ENCODE data around the gene MOSMO. TPM values are rescaled to one million over a fixed set of nuclear protein-coding genes. Genes with fewer than 3 reads are reported as not detected.
"Not testable (repeated sequence)": the region's sequence is repeated elsewhere in the genome, so short reads cannot be mapped to it uniquely, and the experiment has no call there.

The MOSMO gene
- total RNA-seq, 1 experiment from 2014 or later: 10.9 TPM

DNA sequence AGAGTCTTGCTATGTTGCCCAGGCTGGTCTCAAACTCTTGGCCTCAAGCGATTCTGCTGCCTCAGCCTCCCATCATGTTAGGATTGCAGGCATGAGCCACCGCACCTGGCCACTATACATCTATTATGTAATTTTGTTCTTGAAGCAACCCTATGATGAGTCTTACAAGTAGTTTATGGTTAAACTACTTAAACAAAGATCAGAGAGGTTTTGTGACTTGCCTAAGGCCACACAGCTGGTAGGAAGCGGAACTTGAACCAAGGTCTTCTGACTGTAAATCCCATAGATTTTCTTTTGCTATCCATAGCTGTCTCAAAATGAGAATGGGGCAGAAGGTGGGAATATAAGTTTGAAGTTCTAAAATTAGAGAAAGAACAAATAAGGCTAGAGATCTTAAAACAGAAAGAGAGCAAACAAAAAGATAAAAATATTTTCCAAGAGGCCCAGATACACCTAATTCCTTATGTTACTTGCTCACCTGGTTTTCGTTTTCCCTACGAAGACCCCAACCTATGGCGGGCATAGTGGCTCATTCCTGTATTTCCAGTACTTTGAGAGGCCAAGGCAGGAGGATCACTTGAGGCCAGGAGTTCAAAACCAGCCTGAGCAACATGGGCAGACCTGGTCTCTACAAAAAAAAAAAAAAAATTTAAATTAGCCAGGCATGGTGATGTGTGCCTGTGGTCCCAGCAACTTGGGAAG, 116.8 kb downstream of the MOSMO start:
- BruUV-seq (replicated peaks): no TSS peak
- peaks cover 6% of the 10 kb centered on the region for H3K9me3 Mint-ChIP-seq (ENCODE audit: unreplicated experiment)
- no peaks in the 10 kb centered on the region for H3K4me1 Mint-ChIP-seq (ENCODE audit: low read depth, unreplicated experiment)
- Histone ChIP-seq H3K9me3 (no peaks in the 10 kb centered on the region), H3K27me3 (replicated peaks; ENCODE audit: control insufficient read depth, insufficient read depth, low read length) (no peaks in the 10 kb centered on the region), H3K36me3 (ENCODE audit: control insufficient read depth, insufficient read depth, low read length) (no peaks in the 10 kb centered on the region), H3K4me1 (no peaks in the 10 kb centered on the region), H3K4me3 (ENCODE audit: low read depth, low read length) (no peak overlapping the region)
- no peak for DNase-seq
- no peak for TF ChIP-seq CTCF (IDR thresholded peaks at IDR 0.05; ENCODE audit: insufficient read depth in 1 of 2, low read depth in 1 of 2, low read length in 1 of 2, severe bottlenecking in 1 of 2, unreplicated experiment in 1 of 2)
- no peaks in the 10 kb centered on the region for H3K36me3 Mint-ChIP-seq (ENCODE audit: insufficient read depth, unreplicated experiment)
- H3K4me3 Mint-ChIP-seq (ENCODE audit: unreplicated experiment): no peak overlapping the region
- no peak overlapping the region for H3K27ac Mint-ChIP-seq (ENCODE audit: unreplicated experiment)
- CTCF ChIA-PET: no interaction called here
- intact Hi-C loops (cut with micrococcal nuclease; ENCODE audit: unreplicated experiment): loop anchor here (5.0 kb wide), 1 partner anchor 63 kb away; no protein-coding TSS in a partner anchor
- POLR2A ChIA-PET: no interaction called here
- H3K27me3 Mint-ChIP-seq (ENCODE audit: insufficient read depth, unreplicated experiment): peaks cover 14% of the 10 kb centered on the region

DNA sequence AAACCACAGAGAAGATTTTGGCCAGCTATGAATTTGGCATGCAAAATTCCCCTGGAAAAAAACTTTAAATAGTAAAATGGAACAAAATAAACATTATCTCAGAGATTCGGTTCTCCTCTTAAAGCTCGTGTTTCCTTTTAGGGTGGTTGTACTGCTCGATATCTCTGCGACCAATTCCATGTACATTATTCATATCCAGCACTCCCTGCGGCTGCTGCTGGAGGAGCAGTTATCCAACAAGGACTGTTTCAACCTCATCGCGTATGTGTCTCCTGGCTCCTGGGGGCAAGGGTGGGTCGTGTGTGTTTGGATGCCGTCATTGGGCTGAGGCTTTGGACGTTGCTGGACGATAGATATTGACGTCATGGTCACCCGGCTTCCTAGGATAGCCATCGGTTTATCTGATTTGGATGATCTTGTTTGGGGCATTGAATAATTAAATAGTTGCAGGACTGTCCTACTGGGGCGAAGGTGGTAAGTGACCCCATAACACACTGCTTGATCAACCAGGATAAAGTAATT, 118.2 kb downstream of the MOSMO start:
- H3K4me3 ChIP-seq (ENCODE audit: low read depth, low read length): no peak overlapping the region
- no peaks in the 10 kb centered on the region for H3K4me1 ChIP-seq
- no peaks in the 10 kb centered on the region for H3K4me1 Mint-ChIP-seq (ENCODE audit: low read depth, unreplicated experiment)
- no peak overlapping the region for H3K4me3 Mint-ChIP-seq (ENCODE audit: unreplicated experiment)
- intact Hi-C loops (cut with micrococcal nuclease; ENCODE audit: unreplicated experiment): no loop called here
- no peak overlapping the region for H3K27ac Mint-ChIP-seq (ENCODE audit: unreplicated experiment)
- ChIA-PET CTCF (interaction anchor here (0.6 kb wide), 1 partner anchor 306 kb away, joined by 5 read pairs; no protein-coding TSS in a partner anchor), POLR2A (no interaction called here)
- no peak for DNase-seq
- H3K36me3 Mint-ChIP-seq (ENCODE audit: insufficient read depth, unreplicated experiment): no peaks in the 10 kb centered on the region
- H3K27me3 ChIP-seq (replicated peaks; ENCODE audit: control insufficient read depth, insufficient read depth, low read length): no peaks in the 10 kb centered on the region
- H3K9me3 ChIP-seq: no peaks in the 10 kb centered on the region
- H3K27me3 Mint-ChIP-seq (ENCODE audit: insufficient read depth, unreplicated experiment): peaks cover 12% of the 10 kb centered on the region
- peaks cover 6% of the 10 kb centered on the region for H3K9me3 Mint-ChIP-seq (ENCODE audit: unreplicated experiment)
- BruUV-seq (replicated peaks): no TSS peak
- TF ChIP-seq CTCF (IDR thresholded peaks at IDR 0.05; ENCODE audit: insufficient read depth in 1 of 2, low read depth in 1 of 2, low read length in 1 of 2, severe bottlenecking in 1 of 2, unreplicated experiment in 1 of 2): no peak
- no peaks in the 10 kb centered on the region for H3K36me3 ChIP-seq (ENCODE audit: control insufficient read depth, insufficient read depth, low read length)

DNA sequence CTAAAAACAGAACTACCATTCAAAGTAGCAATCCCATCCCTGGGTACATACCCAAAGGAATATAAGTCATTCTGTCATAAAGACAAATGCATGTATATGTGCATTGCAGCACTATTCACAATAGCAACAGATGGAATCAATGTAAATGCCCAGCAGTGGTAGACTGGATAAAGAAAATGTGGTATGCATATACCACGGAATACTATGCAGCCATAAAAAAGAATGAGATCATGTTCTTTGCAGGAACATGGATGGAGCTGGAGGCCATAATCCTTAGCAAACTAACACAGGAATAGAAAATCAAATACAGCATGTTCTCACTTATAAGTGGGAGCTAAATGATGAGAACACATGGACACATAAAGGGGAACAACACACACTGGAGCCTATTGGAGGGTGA, 120.6 kb downstream of the MOSMO start:
- H3K27ac Mint-ChIP-seq (ENCODE audit: unreplicated experiment); H3K4me3 Mint-ChIP-seq (ENCODE audit: unreplicated experiment); H3K27me3 ChIP-seq (replicated peaks; ENCODE audit: control insufficient read depth, insufficient read depth, low read length); intact Hi-C loops (cut with micrococcal nuclease; ENCODE audit: unreplicated experiment); BruUV-seq (replicated peaks); H3K36me3 ChIP-seq (ENCODE audit: control insufficient read depth, insufficient read depth, low read length); CTCF ChIA-PET; POLR2A ChIA-PET; DNase-seq; H3K9me3 Mint-ChIP-seq (ENCODE audit: unreplicated experiment); H3K4me1 Mint-ChIP-seq (ENCODE audit: low read depth, unreplicated experiment); H3K4me3 ChIP-seq (ENCODE audit: low read depth, low read length); H3K27me3 Mint-ChIP-seq (ENCODE audit: insufficient read depth, unreplicated experiment); H3K4me1 ChIP-seq; H3K9me3 ChIP-seq; H3K36me3 Mint-ChIP-seq (ENCODE audit: insufficient read depth, unreplicated experiment): not testable (repeated sequence)

Data from Caco-2 (cell line).